ENCODE measurements around the gene RCAN2. TPM values are rescaled to one million over a fixed set of nuclear protein-coding genes. Genes with fewer than 3 reads are reported as not detected.
A peak's percentile ranks its signal among the peaks of the same experiment; 100 is the strongest.

RCAN2 gene
- total and polyA plus RNA-seq, 11 donors, result 86.4 to 331 (median 311) TPM

GRCh38 chr6:46376562-46377061 lies 114.6 kb downstream of the RCAN2 start:
- Histone ChIP-seq H3K9me3 (no peaks in the 10 kb centered on the region), H3K27ac (peak overlapping the region in 1 of 12 donors; percentile 44), H3K27me3 (no peaks in the 10 kb centered on the region), H3K36me3 (no peaks in the 10 kb centered on the region), H3K4me3 (no peak overlapping the region), H3K4me1 (peaks cover 0 to 73% (median 45%) of the 10 kb centered on the region in 12 donors)
- intact Hi-C loops (cut with DNase I), result loop anchor here in 2 of 10 donors (5.0 to 10.0 kb wide), 2 partner anchors 64 to 132 kb away; no protein-coding TSS in a partner anchor
- WGBS, 4 donors, result 73 to 82% (median 75%) methylated on average over 7 of the region's 7 CpGs
- no peak for DNase-seq
- ATAC-seq, result peak in 2 of 4 donors; percentile 7 to 22
- TF ChIP-seq CTCF (IDR thresholded peaks at IDR 0.05) (no peak), POLR2A (IDR thresholded peaks at IDR 0.05) (no peak)

GRCh38 chr6:46370622-46371021 lies 120.6 kb downstream of the RCAN2 start:
- H3K27ac ChIP-seq, result no peak overlapping the region
- 77 to 91% (median 85%) methylated on average over 1 of the region's 1 CpG for WGBS, 4 donors
- intact Hi-C loops (cut with DNase I), result loop anchor here in 1 of 10 donors (10.0 kb wide), 1 partner anchor 126 kb away; no protein-coding TSS in a partner anchor
- H3K4me1 ChIP-seq, result peaks cover 0 to 56% (median 23%) of the 10 kb centered on the region in 12 donors
- H3K27me3 ChIP-seq, result no peaks in the 10 kb centered on the region
- H3K4me3 ChIP-seq, result no peak overlapping the region
- H3K9me3 ChIP-seq, result no peaks in the 10 kb centered on the region
- DNase-seq (no peak), ATAC-seq (peak in 2 of 4 donors; percentile 25 to 39)
- no peaks in the 10 kb centered on the region for H3K36me3 ChIP-seq
- TF ChIP-seq POLR2A (IDR thresholded peaks at IDR 0.05) (no peak), CTCF (IDR thresholded peaks at IDR 0.05) (no peak)

GRCh38 chr6:46368169-46368536 lies 123.1 kb downstream of the RCAN2 start:
- Histone ChIP-seq H3K27ac (peak overlapping the region in 1 of 12 donors; percentile 49), H3K27me3 (no peaks in the 10 kb centered on the region), H3K4me1 (peaks cover 0 to 57% (median 22%) of the 10 kb centered on the region in 12 donors), H3K4me3 (no peak overlapping the region), H3K9me3 (no peaks in the 10 kb centered on the region), H3K36me3 (no peaks in the 10 kb centered on the region)
- intact Hi-C loops (cut with DNase I), result no loop called here
- 61 to 64% (median 61%) methylated on average over 1 of the region's 1 CpG for WGBS, 4 donors
- no peak for TF ChIP-seq CTCF (IDR thresholded peaks at IDR 0.05)
- TF ChIP-seq POLR2A (IDR thresholded peaks at IDR 0.05), result no peak
- no peak for DNase-seq
- peak in 1 of 4 donors; percentile 27 for ATAC-seq

- Histone ChIP-seq H3K9me3 (no peaks in the 10 kb centered on the region), H3K27ac (peak overlapping the region in 1 of 12 donors; percentile 49), H3K36me3 (no peaks in the 10 kb centered on the region), H3K4me3 (no peak overlapping the region), H3K4me1 (peaks cover 0 to 51% (median 22%) of the 10 kb centered on the region in 12 donors), H3K27me3 (no peaks in the 10 kb centered on the region)
- TF ChIP-seq CTCF (IDR thresholded peaks at IDR 0.05), result no peak
- no peak for TF ChIP-seq POLR2A (IDR thresholded peaks at IDR 0.05)
- DNase-seq, result no peak
- 66 to 79% (median 74%) methylated on average over 2 of the region's 2 CpGs for WGBS, 4 donors
- ATAC-seq, result peak in 1 of 4 donors; percentile 50
- intact Hi-C loops (cut with DNase I), result no loop called here
Observed at GRCh38 chr6:46367354-46368168, 123.7 kb downstream of the RCAN2 start.

Data from heart left ventricle (tissue), 16 donors.